GM18526 (cell line): ENCODE measurements around the gene RNF223.

Experiments
- POLR2A ChIP-seq: IDR thresholded peaks from 3 replicates; pipeline ENCODE4 v1.6.1; 2011; ENCODE audit not compliant: insufficient read length; ENCODE audit errors: extremely low read depth

Gene RNF223

DNA sequence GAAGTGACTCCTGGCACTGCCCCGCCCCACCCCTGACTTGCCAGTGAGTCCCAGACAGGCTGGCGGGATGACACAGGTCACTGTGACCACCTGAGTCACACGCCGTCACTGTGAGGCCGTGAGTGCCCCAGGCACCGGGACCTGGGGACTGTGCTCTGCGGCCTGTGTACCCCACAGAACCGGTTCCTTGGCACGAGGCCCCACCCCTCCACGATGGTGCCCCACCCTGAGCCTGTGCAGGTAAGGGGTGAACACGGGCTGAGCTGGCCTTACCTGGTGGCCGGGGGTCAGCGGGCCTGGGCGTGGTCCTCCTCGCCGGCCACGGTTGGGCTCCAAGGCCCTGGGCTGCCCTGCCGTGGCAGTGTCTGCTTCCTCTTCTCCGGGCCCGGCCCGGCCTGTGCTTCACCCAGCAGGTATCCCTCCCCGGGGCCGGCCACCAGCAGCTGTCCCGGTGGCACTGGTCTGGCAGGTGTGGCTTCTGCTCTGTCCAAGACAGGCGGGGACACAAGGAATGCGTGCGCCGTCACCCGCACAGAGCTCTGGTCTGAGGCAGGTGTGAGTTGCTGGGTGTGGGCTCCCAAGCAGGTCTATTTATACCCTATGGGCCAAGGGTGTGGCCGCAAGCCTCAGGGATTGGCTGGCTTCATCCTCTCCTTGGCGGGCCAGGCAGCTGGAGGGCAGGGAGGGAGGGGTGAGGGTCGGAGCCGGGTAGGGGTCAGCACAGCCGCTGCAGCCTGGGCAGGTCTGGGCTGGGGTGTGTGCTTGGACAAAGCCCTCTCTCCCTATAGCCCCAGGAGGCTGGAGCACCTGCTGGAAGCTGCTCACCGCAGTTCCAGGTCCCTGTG lies at the start of gene RNF223:
TSS of gene RNF223 (minus strand) at position 564 of the 845 bp plus-strand sequence. CDS start 1,740 bp downstream, outside the sequence.
- no peak for TF ChIP-seq POLR2A

DNA sequence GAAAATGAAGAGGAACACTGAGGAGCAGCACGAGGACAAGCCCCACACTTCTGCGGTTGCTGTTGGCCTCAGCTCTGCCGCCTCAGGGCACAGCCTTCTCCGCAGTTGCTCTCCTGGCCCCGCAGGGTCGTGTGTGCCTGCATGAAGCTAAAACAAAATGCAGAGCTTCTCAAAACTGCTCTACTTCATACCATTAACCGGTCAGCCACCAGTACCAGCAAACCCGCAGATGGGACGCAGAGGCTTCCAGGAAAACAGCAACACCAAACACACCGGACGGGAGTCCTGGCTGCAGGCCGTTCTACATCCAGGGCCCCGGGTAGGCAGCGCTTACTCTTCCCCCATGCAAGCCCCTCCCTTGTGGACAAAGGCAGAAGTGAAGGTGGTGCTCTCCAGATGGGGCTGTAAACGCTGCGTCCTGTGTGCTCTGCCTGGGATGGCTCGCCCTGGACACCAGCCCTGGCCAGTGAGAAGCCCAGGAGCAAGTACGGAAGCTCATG lies 48.9 kb upstream of the RNF223 start:
- no peak for TF ChIP-seq POLR2A

DNA sequence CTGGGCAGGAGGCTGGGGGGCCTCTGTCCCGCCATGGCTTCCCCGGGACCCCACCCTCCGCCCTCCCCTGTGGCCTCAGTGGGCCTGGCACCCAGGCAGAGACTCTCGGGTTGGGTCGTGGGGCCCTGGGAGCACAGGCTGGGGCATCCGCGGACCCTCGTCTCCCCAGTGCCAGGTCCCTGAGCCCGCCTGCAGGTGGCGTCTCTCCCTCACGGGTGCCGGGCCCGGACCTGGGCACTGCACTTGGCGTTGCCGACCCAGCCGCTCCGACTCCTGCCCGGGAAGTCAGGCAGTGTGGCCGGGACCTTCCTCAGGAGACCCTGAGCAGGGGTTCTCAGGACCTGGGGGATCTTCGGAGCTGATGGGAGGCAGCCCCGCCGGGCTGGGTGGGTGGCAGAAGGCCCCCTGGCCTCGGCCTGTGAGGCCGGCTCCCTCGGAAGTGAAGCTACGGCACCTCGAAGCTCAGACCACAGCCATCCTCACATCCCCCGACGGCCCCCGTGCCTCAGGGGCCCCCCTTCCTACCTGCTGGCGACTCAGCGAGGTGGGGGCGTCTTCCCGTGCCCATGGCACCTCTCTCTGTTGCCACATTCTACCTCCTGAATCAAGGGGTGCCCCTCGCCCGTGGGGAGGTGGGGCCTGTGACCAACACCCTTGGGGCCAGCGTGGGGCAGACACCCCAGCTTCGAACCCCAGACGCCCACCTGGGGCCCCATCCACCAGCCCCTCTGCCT lies 48.1 kb upstream of the RNF223 start:
- no peak for TF ChIP-seq POLR2A

DNA sequence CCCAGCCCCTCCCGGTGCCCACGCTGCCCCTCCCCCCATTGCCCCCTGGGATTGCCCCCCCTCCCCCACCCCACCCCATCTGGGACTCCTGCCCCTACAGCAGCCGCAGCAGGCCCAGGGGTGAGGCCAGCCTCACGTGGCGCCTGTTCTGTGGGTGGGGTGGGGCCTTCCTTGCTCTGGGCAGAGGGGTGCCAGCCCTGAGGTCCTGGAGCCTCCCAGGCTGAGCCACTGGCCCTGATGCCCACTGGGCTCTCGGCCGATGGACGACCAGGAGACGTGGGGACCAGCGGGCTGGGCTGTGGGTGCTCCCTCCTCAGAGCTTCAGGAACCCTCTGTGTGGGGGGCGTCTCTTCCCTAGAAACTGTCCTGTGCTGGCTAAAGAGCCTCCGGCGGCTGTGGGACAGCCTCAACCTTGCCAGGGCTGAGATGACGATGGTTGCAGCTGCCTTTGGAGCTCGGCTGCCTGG lies 47.5 kb upstream of the RNF223 start:
- TF ChIP-seq POLR2A = no peak

DNA sequence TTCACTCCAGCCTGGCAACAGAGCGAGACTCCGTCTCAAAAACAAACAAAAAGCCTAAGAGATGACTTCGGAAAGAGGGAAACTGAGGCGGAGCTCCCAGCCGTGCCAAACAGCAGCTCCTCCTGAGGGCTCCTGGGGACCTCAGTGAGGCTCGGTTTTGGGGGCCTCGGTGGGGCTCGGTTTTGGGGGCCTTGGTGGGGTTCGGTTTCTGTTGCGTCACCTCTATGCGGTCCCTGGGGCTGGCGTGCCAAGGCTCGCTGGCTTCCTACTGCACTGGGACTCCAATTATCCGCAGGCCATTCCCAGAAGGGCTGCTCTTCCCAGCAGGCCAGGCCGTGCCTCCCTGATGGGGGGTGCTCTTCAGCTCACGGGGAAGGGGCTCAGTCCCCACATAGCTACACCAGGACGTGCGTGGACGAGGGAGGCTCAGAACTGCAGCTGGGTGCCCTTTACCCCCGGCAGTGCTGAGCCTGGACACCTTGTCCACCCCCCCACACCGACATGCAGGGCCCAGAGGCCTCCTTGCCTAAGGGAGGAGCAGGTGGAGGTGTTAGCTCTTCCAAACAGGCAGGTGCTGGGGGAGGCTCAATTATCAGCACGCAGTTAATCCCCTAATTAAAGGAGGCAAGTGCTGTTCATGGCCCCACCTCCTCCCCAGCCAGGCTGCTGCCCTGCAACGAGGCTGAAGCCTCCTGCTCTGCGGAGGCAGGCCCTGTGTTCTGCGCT lies 46.9 kb upstream of the RNF223 start:
- TF ChIP-seq POLR2A = no peak

DNA sequence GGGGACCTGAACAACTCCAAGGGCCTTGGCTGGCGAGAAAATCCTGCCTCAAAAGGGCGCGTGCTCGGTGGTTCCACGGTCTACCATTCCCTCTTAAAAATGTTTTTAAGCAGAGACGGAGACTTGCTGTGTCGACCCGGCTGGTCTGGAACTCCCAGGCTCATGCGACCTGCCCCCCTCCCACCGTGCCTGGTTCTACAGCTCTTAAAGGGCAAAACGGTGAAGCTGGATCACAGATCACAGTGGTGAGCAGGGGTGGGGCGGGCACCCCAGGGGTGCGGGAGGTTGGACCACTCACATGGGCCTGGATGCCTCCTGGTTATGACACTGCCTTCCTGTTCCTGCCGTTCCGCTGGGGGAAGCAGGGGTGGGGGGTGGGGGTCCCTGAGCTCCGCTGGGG lies 46.0 kb upstream of the RNF223 start:
- no peak for TF ChIP-seq POLR2A

DNA sequence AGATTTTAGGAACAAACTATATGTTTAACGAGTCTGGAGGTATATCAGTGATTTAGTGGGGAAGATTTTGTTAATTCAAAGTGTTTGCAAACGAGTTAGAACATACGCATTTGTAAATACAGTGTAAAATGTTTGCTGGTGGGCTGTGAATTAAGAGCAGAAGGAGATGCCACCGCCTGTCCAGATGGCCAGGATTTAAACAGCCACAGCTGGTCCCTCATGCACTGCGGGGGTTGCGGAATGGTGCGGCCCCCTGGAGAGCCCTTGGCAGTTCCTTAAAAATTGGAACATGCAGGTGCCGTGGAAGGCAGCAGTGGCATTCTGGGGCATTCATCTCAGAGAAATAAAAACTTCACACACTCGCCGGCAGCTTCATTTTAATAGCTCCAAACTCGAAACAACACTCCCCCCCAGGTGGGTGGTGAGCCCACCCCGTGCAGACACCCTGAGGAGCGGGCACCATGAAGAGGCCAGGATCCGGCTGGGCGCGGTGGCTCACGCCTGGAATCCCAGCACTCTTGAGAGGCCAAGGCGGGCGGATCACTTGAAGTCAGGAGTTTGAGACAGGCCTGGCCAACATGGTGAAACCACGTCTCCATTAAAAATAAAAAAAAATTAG lies 45.3 kb upstream of the RNF223 start:
- TF ChIP-seq POLR2A = no peak

DNA sequence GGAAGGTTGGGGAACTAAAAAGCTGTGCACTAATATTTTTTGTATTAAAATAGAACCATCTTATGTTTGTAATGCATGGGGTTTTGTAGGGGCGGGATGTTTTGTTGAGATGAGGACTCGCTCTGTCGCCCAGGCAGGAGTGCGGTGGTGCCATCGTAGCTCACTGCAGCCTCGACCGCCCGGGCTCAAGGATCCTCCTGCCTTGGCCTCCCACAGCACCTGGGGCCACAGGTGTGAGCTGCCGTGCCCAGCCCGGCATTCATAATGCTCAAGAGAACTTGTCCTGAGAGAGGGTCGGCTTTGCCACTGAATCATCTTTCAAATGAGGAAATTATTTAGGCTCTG lies 44.7 kb upstream of the RNF223 start:
- TF ChIP-seq POLR2A = no peak

DNA sequence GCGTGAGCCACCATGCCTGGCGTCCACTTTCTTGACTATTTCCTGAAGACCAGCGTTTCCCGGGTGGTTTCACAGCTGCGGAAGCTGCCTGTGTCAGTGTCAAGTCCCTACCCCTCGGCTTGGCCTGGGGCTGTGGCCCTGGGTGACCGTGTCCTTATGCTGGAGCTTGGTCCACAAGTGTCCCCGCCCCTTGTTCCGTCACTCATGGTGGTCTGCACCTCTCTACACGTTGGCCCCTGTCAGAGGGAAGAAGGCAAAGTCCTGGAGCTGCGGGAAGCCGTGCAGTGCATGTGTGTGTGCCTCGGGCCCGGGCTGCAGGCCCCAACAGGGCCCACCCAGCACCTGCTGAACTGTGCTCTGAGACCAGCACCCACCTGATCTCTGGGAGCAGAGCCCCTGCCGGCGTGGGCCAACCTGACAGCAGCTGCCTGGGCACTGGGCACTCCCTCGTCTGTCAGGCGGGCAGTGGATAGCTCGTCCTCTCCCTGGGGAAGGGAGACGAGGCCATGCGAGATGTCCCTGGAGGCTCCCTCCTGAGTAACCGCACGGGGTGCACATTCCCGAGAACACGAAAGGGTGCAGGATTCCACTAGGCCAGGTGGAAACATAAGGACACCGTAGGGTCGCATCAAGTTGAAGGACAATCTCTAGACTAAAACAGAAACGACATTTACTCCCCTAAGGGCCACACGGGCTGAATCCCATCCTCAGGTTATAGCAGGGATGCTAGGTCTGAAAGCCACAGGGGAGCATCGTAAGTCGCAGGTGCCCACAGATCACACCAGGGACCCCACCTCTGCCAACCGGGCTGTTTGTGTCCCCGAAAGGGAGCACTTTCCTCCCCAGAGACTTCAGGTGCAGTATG lies 44.1 kb upstream of the RNF223 start:
- TF ChIP-seq POLR2A = no peak

DNA sequence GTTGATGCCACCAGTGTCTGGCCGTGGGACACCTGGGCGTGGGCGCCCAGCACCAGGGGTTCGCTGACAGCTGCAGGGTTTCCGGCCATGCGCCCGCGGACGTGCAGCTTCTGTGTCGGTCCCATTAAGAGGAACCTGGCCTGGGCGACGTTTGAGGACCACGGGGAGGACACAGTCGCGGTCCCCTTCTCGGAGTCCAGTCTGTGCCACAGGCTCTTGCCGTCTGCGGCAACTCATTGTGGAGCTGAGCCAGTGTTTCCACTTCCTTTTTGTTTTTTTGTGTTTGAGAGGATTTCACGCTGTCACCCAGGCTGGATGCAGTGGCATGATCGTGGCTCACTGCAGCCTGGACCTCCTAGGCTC lies 43.3 kb upstream of the RNF223 start:
- no peak for TF ChIP-seq POLR2A

DNA sequence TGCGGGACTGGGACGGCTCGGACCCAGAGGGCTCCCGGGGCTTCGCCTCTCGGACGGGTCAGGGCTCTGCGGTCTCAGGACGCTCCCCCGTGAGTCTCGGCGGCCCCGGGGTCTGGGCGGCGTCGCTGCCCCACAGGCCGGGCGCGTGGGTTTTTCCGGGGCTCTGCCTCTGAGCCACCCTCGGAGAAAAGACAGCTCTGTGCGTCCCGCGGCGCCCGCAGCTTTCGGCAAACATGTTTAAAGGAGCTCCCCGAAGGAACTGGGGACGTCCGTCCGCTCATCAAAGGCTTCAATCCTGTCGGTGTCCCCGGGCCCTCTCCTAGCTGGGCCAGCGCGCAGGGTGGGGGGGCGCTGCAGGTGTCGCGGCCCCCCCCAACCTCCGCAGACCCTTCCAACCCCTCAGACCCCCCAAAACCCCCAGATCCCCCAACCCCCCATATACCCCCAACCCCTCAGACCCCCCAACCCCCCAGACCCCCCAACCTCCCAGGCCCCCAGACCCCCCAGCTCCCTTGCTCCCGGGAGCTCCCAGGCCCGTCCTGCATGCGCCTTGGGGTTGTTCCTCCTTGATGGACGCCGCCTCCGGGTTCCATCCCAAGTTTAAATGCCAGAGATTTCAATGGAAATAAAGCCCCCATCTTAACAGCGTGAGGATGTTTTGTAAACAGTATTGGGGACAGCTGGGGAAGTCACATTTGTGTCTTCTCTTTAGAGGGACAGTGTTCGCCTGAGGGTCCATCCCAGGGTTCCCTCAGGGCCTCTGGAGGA lies 42.8 kb upstream of the RNF223 start:
- no peak for TF ChIP-seq POLR2A

DNA sequence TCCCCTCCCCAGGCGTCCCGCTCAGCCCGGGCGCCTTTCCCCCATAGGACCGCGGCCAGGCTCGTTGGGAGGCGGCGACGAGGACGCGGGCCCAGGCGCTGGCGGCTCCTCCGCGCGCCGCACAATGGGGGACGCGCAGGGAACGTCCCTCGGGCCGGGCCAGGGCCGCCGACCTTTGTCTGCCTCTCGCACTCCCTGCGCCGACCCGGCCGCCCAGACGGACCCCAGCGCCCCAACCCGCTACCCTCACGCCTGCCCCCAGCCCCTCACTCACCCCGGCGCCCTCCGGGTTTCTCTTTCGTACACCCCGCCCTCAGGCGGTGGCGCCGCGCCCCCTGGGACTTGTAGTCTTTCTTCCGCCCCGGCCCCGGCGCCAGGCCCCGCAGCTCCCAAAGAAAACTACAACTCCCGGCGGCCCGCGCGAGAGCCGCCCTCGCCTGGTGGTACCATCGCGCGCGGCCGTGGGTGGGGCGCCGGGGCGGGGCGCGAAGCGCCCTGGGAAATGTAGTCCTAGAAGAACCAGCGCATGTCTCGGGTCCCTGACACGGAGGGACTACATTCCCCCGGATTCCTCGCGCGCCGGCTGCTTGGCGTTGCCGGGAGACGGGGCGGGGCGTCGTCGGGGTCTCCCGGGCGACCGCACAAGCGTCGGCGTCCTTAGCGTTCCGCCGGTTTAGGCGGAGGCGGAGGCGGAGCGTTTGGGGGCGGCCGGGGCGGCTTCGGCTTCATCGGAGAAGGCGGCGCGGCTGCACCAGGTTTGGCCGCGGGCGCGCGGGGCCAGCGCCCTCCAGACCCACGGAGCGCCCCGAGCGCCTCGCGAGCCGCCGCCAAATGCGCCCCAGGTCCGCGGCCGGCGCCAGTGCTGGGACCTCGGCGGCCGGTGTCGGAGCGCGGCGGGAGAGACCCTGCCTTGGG lies 41.9 kb upstream of the RNF223 start, which contains the start of gene C1orf159:
TSS of gene C1orf159 (minus strand) at position 304 of the 915 bp plus-strand sequence. CDS start 24,546 bp downstream, outside the sequence.
- TF ChIP-seq POLR2A = no peak
